Measurements from ENCODE around the gene CCDC59.

The CCDC59 gene

GRCh38 chr12:82359115-82359478, 910 bp upstream of the CCDC59 start:
- Mint-ChIP-seq H3K4me3 (peak overlapping the region; percentile 96 to 100 (median 99)), H3K36me3 (ENCODE audit: low read depth) (peaks cover 34% of the 10 kb centered on the region), H3K27me3 (ENCODE audit: low read depth) (no peaks in the 10 kb centered on the region), H3K4me1 (peaks cover 52% of the 10 kb centered on the region), H3K27ac (peak overlapping the region; percentile 95 to 99 (median 97)), H3K9me3 (no peaks in the 10 kb centered on the region)
- TF ChIP-seq CTCF (IDR thresholded peaks at IDR 0.05; ENCODE audit: unreplicated experiment in 3 of 3), result no peak

GRCh38 chr12:82357845-82358199, 365 bp downstream of the CCDC59 start:
- H3K4me3 Mint-ChIP-seq, result peak overlapping the region; percentile 96 to 100 (median 99)

GRCh38 chr12:82357340-82357739, 847 bp downstream of the CCDC59 start:
- peaks cover 45% of the 10 kb centered on the region for H3K36me3 Mint-ChIP-seq (ENCODE audit: low read depth)
- no peaks in the 10 kb centered on the region for H3K9me3 Mint-ChIP-seq
- TF ChIP-seq CTCF (IDR thresholded peaks at IDR 0.05; ENCODE audit: unreplicated experiment in 3 of 3), result no peak
- peaks cover 36% of the 10 kb centered on the region for H3K4me1 Mint-ChIP-seq
- peak overlapping the region; percentile 96 to 100 (median 99) for H3K4me3 Mint-ChIP-seq
- peak overlapping the region; percentile 95 to 99 (median 97) for H3K27ac Mint-ChIP-seq
- H3K27me3 Mint-ChIP-seq (ENCODE audit: low read depth), result no peaks in the 10 kb centered on the region

More at GRCh38 chr12:82357845-82358199, 365 bp downstream of the CCDC59 start:
- Mint-ChIP-seq H3K9me3 (no peaks in the 10 kb centered on the region), H3K4me1 (peaks cover 41% of the 10 kb centered on the region), H3K36me3 (ENCODE audit: low read depth) (peaks cover 45% of the 10 kb centered on the region), H3K27ac (peak overlapping the region; percentile 95 to 99 (median 97)), H3K27me3 (ENCODE audit: low read depth) (no peaks in the 10 kb centered on the region)
- TF ChIP-seq CTCF (IDR thresholded peaks at IDR 0.05; ENCODE audit: unreplicated experiment in 3 of 3), result no peak

GRCh38 chr12:82351390-82351789, 6.8 kb downstream of the CCDC59 start:
- Mint-ChIP-seq H3K4me3 (no peak overlapping the region), H3K4me1 (no peaks in the 10 kb centered on the region), H3K27ac (no peak overlapping the region), H3K27me3 (ENCODE audit: low read depth) (no peaks in the 10 kb centered on the region), H3K36me3 (ENCODE audit: low read depth) (peaks cover 36% of the 10 kb centered on the region), H3K9me3 (no peaks in the 10 kb centered on the region)
- TF ChIP-seq CTCF (IDR thresholded peaks at IDR 0.05; ENCODE audit: unreplicated experiment in 3 of 3), result no peak

- TF ChIP-seq CTCF (IDR thresholded peaks at IDR 0.05; ENCODE audit: unreplicated experiment in 3 of 3), result no peak
- no peak overlapping the region for H3K4me3 Mint-ChIP-seq
- no peak overlapping the region for H3K27ac Mint-ChIP-seq
- peaks cover 25% of the 10 kb centered on the region for H3K36me3 Mint-ChIP-seq (ENCODE audit: low read depth)
- no peaks in the 10 kb centered on the region for H3K4me1 Mint-ChIP-seq
- no peaks in the 10 kb centered on the region for H3K27me3 Mint-ChIP-seq (ENCODE audit: low read depth)
- H3K9me3 Mint-ChIP-seq, result no peaks in the 10 kb centered on the region
These were observed 8.0 kb downstream of the CCDC59 start for GRCh38 chr12:82350161-82350560.

GRCh38 chr12:82329508-82329907, 28.7 kb downstream of the CCDC59 start:
- Mint-ChIP-seq H3K27ac (no peak overlapping the region), H3K36me3 (ENCODE audit: low read depth) (no peaks in the 10 kb centered on the region), H3K27me3 (ENCODE audit: low read depth) (peaks cover under 1% of the 10 kb centered on the region), H3K4me3 (no peak overlapping the region), H3K4me1 (no peaks in the 10 kb centered on the region), H3K9me3 (no peaks in the 10 kb centered on the region)
- no peak for TF ChIP-seq CTCF (IDR thresholded peaks at IDR 0.05; ENCODE audit: unreplicated experiment in 3 of 3)
